Lung (tissue), 12 donors: ENCODE results near the gene PTPRN2. TPM values are rescaled to one million over a fixed set of nuclear protein-coding genes. Genes with fewer than 3 reads are reported as not detected.

Experiments
- ATAC-seq: fragments of 200-7000 bp; cut with Tn5 transposase; one replicate; pipeline ENCODE4 v1.9.1; 2020; ENCODE audit warnings: moderate number of reproducible peaks; ENCODE audit not compliant: insufficient read depth, low FRiP score
- DNase-seq, 3 donors: peaks; one replicate each; pipeline ENCODE4 v3.0.0-alpha.2; 2013 to 2017
- H3K27ac ChIP-seq, 2 donors: one replicate each; pipeline ENCODE4 v1.5.1; 2013; ENCODE audit warnings: mild to moderate bottlenecking in 2 of 2, moderate library complexity in 2 of 2, control low read depth in 1 of 2, inconsistent platforms in 1 of 2, low read depth in 1 of 2, low read length in 1 of 2
- H3K27me3 ChIP-seq, 3 donors: one replicate each; pipeline ENCODE4 v1.5.1; 2013; ENCODE audit warnings: low read length in 2 of 3; ENCODE audit not compliant: control insufficient read depth in 3 of 3, insufficient read depth in 3 of 3
- H3K36me3 ChIP-seq, 4 donors: one replicate each; pipeline ENCODE4 v1.5.1; 2013; ENCODE audit warnings: low read length in 4 of 4, mild to moderate bottlenecking in 1 of 4, moderate library complexity in 1 of 4; ENCODE audit not compliant: control insufficient read depth in 4 of 4, insufficient read depth in 4 of 4
- H3K4me1 ChIP-seq, 5 donors: one replicate each; pipeline ENCODE4 v1.5.1; 2013; ENCODE audit warnings: low read length in 5 of 5, mild to moderate bottlenecking in 2 of 5, moderate library complexity in 1 of 5; ENCODE audit not compliant: control insufficient read depth in 5 of 5, insufficient read depth in 5 of 5
- H3K4me3 ChIP-seq: one replicate; pipeline ENCODE4 v1.5.1; 2013; ENCODE audit warnings: mild to moderate bottlenecking, control low read depth, moderate library complexity
- H3K9ac ChIP-seq, 2 donors: one replicate each; pipeline ENCODE4 v1.5.1; 2013; ENCODE audit warnings: low read length in 2 of 2, control low read depth in 1 of 2; ENCODE audit not compliant: insufficient read depth in 1 of 2
- H3K9me3 ChIP-seq, 4 donors: one replicate each; pipeline ENCODE4 v1.5.1; 2013; ENCODE audit warnings: low read length in 3 of 4, mild to moderate bottlenecking in 1 of 4, moderate library complexity in 1 of 4; ENCODE audit not compliant: control insufficient read depth in 4 of 4, insufficient read depth in 3 of 4
- CTCF ChIP-seq: IDR thresholded peaks from 2 replicates; pipeline ENCODE4 v1.5.1; 2012; ENCODE audit warnings: mild to moderate bottlenecking; ENCODE audit errors: control extremely low read depth, extremely low read depth
- WGBS, 2 donors: extraction: QIAGEN DNeasy Blood & Tissue Kit; methylation state at CpG; one replicate each; pipeline ENCODE4 v1.1.7; 2013; 5-methylcytosine and 5-hydroxymethylcytosine counted together
- polyA plus RNA-seq, 2 donors: library from polyadenylated mRNA; stranded (reverse); fragments of 200-250 nt; gene quantifications; one replicate each; pipeline ENCODE4 v1.2.1, GENCODE V29; 2013
- total RNA-seq, 2 donors: library from RNA; depleted of rRNA in 1 of 2; stranded (reverse); fragments of >200 nt in 1 of 2; gene quantifications; one replicate each; pipeline ENCODE4 v1.2.1, GENCODE V29; 2014 to 2021
- donor health status: control.
- donor health status: control.
- donor health status: Bipolar disorder and iron deficiency.
- donor health status: healthy.
- donor health status: DM: yes; HTN: yes; CAD: no.

The PTPRN2 gene
- total and polyA plus RNA-seq, 4 donors = 2.1 to 7.4 (median 4.4) TPM

- ATAC-seq (no peak), DNase-seq (no peak)
- WGBS, 2 donors = 49 to 51% methylated on average over 9 of the region's 9 CpGs
These were observed 596.3 kb downstream of the PTPRN2 start for GRCh38 chr7:157991351-157991750.

DNA sequence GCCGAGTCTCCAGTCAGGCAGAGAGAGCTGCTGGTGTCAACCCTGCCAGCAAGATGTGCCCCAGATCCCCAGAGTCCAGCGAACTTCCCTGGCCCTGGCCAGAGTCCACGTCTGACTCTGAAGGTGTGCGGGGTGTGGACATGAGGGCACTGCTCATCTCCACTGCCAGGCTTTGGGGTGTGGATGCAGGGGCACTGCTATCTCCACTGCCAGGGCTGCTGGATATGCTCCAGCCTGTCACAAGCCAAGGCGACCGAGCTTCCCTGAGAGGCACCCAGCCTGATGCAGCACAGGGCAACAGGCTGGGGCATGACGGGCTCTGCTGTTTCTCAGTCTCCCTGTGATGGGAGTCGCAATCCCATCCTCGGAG, 596.8 kb downstream of the PTPRN2 start:
- no peak for DNase-seq
- no peak for TF ChIP-seq CTCF
- H3K9me3 ChIP-seq = peaks cover 0 to 3% (median 0%) of the 10 kb centered on the region in 4 donors

More at GRCh38 chr7:157991351-157991750, 596.3 kb downstream of the PTPRN2 start:
- Histone ChIP-seq H3K4me1 (no peaks in the 10 kb centered on the region), H3K27me3 (no peaks in the 10 kb centered on the region), H3K36me3 (no peaks in the 10 kb centered on the region), H3K9ac (no peak overlapping the region), H3K9me3 (peaks cover 0 to 3% (median 0%) of the 10 kb centered on the region in 4 donors), H3K27ac (no peak overlapping the region), H3K4me3 (no peak overlapping the region)
- TF ChIP-seq CTCF = no peak

DNA sequence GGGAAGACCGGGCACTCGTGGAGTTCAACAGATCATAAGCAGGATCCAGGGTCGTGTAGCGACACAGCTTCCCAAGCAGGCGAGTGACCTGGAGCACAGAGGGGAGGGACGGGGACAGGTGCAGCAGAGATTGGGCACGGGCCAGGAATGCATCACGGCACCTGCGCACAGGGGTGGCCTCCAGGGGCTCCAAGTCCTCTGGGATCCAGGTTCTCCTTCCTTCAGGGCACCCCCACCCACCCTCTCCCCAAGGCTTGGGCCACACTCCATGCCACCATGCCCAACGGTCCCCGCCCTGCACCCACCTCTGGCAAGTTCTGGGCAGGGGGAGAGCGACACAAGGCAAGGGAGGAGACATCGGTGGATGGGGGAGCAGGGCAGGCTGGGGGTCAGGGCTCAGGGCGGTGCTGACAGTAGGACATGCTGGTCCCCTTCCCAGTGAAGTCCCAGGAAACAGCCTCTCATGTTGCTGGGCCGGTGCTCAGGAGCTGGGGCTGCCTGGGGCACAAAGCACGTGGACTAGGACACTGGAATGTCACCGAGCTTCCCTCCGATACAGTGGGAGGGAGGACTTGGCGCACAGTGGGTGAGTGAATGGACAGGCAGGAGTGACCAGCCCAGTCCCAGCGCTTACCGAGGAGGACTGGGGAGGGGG, 597.3 kb downstream of the PTPRN2 start:
- Histone ChIP-seq H3K9ac (no peak overlapping the region), H3K27ac (no peak overlapping the region), H3K9me3 (no peaks in the 10 kb centered on the region), H3K36me3 (no peaks in the 10 kb centered on the region), H3K27me3 (no peaks in the 10 kb centered on the region), H3K4me3 (no peak overlapping the region), H3K4me1 (no peaks in the 10 kb centered on the region)
- ATAC-seq (no peak), DNase-seq (no peak)
- WGBS, 2 donors = 71 to 81% methylated on average over 21 of the region's 21 CpGs
- no peak for TF ChIP-seq CTCF

More for the DNA sequence above, 596.8 kb downstream of the PTPRN2 start:
- no peak for ATAC-seq
- 67 to 73% methylated on average over 9 of the region's 9 CpGs for WGBS, 2 donors
- H3K27me3 ChIP-seq = no peaks in the 10 kb centered on the region
- H3K9ac ChIP-seq = no peak overlapping the region
- H3K27ac ChIP-seq = no peak overlapping the region
- H3K36me3 ChIP-seq = no peaks in the 10 kb centered on the region
- H3K4me1 ChIP-seq = no peaks in the 10 kb centered on the region
- no peak overlapping the region for H3K4me3 ChIP-seq

- no peak overlapping the region for H3K4me3 ChIP-seq
- H3K9ac ChIP-seq = no peak overlapping the region
- H3K27me3 ChIP-seq = no peaks in the 10 kb centered on the region
- H3K4me1 ChIP-seq = no peaks in the 10 kb centered on the region
- 76 to 86% methylated on average over 13 of the region's 13 CpGs for WGBS, 2 donors
- no peaks in the 10 kb centered on the region for H3K36me3 ChIP-seq
- H3K27ac ChIP-seq = no peak overlapping the region
- ATAC-seq (no peak), DNase-seq (no peak)
- no peaks in the 10 kb centered on the region for H3K9me3 ChIP-seq
- no peak for TF ChIP-seq CTCF
These were observed 598.0 kb downstream of the PTPRN2 start for GRCh38 chr7:157989589-157989988.
